HK-2 (cell line): Measurements from ENCODE around the gene TRPC4.

Source experiments
- DNase-seq: peaks from one replicate; pipeline ENCODE4 v3.0.0-alpha.2; 2018; ENCODE audit not compliant: unreplicated experiment

TRPC4 gene

DNA sequence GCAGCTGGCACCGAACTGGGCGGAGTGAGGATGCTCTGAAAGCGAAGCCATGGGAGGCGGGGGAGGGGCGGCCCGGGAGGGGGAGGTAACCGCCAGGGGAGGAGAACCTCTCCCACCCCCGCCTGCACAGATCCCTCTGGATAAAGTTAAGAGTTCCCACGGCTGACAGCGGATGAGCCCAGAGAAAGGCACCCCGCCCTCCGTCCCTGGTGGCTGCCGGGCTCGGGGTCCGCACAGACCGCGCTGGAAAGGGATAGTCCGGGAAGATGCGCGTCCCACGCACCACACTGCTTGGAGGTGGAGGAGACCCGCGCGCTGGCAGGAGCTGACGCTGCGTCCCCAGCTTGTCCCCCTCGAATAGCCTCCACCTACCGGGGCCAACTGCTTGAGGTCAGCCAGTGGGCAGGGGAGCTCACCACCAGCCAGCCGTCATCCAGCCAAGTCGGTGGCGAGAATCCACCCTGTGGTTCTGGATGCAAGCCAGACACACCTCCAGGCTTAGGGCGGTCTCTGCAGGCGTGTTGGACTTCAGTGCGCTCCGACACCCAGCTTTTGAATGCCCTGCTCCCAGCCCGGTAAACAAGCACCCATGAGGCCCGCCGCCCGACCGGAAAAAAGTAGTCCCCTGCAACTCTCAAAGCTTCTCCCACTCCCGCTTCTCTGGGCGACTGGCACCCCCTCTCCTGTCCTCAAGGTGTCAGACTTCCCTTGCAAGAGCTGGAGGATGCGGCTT lies at the start of gene TRPC4:
Gene TRPC4 (minus strand): TSS at position 17 of the 733 bp plus-strand sequence. CDS start 86,439 bp downstream, outside the sequence.
- DNase-seq: peak; percentile 73

DNA sequence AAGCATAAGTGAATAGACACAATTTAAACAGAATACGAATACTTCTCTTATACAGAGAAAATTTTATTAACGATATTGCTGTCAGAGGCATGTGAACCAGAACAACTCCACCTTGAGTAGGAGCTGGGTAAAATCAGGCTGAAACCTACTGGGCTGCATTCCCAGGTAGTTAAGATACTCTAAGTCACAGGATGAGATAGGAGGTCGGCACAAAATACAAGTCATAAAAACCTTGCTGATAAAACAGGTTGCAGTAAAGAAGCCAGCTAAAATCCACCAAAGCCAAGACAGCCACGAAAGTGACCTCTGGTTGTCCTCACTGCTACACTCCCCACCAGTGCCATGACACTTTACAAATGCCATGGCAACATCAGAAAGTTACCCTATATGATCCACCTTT lies 49.2 kb upstream of the TRPC4 start:
- no peak for DNase-seq

DNA sequence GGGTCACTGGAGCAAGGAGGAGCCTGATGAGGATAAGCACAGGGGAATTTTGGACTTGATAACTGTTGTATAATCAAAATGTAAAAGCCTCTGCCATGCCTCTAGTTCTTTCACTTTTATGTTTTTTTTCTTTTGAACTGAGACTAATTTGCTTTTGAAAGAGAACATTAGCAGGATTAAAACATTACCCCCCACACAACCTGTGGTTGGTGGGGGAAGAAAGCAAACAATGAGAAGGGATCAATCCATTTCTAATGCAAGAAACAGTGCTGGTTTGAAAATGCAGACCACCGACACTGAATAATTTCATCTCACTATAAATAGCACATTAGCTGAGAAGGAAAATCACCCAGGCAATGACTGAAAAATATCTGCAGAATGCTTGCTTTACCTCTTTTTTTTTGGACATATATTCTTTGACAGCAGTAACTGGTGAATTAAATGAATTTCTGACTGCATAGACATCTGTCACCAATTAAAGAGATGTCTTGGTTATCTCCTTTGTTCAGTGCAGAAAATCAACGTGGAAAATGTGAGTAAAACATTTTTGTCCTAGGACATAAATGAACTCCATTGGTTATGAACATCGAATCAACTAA lies 48.6 kb upstream of the TRPC4 start:
- no peak for DNase-seq

DNA sequence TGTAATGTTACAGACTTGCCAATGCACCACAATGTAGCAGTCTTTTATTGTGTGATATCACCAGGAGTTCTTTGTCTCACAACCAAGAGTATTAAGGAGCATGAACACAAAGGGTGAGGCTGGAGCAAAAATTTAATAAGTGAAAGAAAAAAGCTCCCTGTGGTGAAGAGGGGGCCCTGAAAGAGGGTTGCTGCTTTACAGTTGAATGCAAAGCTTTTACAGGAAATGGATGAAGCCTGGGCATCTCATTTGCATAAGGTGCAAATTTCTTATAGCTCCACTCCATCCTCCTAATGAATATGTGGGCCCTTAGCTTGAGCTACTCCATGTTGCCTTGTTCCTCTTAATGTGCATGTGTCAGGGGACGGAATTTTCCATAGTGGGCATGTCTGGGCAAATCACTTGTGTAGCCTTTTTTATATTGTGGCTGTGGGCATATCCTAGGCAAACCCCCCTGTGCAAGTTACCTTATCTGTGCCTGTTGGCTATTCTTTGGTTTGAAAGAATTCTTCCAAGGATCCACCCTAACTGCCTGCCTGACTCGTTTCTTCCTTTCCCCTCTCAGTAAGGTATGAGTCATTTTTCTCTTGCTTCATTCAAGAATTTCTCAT lies 45.3 kb upstream of the TRPC4 start:
- DNase-seq: no peak

DNA sequence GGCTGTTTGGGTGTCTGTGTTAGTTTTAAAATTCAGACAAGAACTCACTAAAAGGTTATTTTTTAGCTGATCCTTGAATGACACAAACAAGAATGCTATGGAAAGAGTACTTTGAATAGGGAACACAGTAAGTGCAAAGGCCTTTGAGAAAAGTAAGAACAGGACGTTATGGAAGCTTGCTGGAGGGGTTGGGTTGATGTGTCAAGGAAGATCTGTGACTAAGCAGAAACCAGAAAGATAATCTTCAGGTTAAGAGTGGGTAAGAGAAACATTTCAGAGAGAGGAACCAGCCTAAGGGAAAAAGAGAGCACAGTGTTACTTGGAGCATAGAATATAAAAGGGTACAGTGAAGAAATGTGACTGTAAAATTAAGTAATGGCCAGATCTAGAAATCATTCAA lies 41.2 kb upstream of the TRPC4 start:
- no peak for DNase-seq

DNA sequence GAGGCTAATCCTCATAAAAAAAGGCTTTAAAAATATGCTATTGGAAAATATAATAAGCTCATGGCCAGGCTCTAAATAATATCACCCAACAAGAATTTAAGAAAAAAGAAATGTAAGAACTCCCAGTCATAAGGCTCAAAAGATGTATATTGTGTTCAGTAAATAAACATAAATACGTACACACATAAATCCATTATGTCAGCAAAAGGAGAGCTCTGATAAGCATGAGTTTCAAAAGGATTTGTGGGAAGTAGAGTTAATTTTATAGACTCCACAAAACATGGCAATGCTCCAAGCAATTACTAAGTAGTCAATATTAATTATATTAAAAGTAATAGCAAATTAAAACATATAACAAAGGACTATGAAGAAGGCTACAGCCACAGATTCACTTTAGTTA lies 37.3 kb upstream of the TRPC4 start:
- no peak for DNase-seq

DNA sequence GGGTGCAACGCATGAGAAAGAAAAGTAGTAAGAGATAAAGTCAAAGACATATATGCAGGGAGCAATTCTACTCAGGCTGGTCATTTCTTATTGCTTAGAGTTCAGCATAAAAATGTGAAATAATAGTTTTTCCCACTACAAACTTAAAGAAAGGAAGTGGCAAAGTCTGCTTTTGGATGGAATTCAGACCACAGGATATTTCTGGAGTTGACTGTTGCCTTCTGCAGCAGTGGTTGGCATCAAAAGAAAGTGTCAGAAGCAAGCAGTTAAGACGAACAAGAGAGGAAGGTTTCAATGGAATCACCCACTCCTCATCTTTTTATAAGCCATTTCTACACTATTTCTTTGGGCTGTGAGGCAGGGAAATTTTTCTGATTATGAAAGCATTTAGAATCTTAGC lies 36.2 kb upstream of the TRPC4 start:
- DNase-seq: no peak

DNA sequence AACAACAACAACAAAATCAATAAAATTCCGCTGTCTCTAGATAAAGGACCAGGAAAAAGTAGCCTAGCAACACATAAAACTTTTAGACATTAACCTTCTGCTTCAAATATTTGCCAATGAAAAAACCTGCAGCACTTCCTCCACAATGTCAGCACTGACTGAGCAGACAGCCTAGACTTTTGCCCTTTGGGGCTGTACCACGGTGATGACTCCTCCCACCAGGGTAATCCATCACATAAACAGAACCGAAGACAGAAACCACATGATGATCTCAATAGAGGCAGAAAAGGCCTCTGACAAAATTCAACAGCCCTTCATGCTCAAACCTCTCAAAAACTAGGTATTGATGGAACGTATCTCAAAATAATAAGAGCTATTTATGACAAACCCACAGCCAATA lies 30.2 kb upstream of the TRPC4 start:
- DNase-seq: no peak

DNA sequence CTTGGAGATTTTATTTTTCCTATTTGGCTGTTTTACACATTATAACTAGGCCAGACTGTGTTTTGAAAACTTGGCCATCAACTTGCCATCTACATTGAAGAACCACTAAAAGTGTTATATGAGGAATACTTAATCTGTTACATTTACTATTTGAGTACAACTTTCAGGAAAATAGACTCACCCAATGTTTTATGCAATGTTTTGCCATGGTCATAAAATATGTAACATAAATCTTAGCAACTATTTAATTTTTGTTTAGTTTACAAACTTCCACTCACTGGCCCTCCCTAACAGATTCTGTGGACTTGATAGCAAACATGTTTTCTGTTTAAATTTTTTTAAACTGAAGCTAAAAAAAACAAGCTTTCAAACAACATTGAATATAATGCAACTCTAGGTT lies 23.7 kb upstream of the TRPC4 start:
- DNase-seq: no peak

DNA sequence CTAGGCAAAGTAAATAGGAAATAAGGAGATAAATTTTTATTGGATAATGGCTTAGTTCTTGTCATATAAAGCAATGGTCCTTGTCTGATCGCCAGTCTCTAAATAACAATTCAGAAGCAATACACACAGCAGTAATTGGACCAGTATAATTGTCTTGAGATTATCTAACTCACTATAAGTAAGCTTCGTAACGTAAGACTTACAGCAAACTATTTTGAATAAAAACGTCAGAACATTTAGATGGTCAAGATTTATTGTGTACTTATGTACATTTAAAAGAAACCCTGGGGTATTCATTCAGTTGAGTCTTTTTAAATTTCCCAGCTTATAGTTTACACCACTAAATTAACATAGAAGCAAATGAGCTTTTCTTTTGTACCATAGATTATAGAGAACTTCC lies 20.2 kb upstream of the TRPC4 start:
- no peak for DNase-seq

DNA sequence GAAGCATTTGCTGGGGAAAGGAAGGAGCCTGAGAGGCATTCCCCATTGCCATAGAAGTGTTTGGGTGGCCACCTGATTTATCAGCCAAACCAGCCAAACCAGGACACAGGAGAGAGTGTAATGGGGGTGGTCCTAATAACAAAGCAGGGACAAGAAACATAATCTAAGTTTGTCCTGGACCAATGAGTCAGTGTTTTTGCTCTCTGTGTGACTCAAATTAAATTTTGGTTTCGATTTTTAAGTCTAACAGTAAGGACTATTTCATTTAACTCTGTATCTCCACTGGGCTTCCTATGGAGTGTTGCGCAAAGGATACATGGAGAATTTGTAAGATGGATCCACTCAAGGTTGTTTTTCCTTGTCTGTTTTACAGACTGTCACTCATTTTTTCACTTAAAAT lies 19.5 kb upstream of the TRPC4 start:
- DNase-seq: no peak

DNA sequence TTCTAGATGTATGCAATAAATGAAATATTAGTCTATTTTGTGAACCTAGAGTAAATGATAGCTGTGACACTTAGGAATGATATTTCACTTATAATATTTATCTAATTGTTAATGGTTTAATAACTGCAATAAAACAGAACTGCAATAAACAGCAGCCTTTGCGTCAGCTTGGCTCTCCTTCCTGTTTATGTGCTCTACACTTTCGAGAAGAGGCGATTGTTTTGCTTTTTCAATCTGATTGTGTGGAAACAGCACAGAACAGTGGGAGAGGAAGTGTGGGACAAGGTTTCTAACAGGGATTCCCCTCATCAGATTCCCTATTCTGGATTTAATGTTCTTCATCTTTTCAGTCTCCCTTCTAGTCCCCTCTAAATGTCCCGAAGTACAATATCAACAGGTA lies 17.3 kb upstream of the TRPC4 start:
- DNase-seq: no peak

DNA sequence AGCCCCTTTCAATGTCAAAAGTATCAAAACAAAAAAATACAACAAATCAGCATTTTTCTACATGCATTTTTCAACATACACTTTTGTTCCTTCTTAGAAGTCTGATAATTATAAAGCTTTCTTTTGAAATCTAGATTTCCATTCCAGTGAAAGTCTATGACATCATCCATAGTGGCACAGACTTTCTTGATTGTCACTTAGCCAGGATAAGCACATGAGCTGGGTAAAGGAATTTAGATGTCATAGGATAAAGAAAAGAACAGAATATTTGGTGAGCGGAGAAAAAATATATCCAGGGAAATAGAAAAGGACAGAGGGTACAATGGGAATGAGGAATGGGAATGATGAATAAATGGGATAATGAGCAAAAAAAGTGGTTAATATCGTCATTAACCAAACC lies 15.1 kb upstream of the TRPC4 start:
- DNase-seq: no peak

DNA sequence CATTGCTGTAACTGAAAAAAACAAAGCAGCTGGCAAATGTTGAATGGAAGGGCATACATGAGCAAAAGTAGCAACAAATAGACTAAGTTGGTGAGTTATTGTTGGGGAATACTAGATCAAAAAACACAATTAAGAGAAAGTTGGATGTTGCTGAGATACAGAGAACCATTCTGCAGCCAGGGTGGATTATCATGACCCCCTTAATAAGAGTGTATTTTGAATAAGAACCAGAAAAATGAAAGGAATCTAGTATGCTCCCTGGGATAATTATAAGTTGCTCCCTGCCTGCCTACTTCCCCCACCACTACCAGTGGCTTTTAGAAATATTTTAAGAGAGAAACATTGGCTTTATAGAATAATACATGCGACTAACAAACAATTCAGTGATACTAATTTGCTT lies 14.5 kb upstream of the TRPC4 start:
- no peak for DNase-seq

DNA sequence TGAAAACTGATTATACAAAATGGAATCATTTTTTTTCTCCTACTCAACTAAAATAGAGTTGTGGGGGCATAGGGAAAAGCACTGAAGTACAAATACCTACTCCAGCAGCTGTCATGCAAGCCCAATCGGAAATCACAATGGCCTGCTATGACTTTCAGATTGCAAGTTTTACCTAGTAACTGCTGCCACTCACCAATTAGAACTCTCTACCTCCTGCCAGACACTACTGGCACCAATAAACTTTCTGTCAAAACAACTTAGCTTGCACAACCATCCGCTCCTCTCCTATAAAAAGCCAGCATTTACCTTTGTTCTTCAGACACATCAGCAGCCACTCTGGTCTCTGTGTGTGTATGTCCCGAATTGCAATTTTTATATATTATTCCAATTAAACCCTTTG lies 9.3 kb upstream of the TRPC4 start:
- DNase-seq: no peak

DNA sequence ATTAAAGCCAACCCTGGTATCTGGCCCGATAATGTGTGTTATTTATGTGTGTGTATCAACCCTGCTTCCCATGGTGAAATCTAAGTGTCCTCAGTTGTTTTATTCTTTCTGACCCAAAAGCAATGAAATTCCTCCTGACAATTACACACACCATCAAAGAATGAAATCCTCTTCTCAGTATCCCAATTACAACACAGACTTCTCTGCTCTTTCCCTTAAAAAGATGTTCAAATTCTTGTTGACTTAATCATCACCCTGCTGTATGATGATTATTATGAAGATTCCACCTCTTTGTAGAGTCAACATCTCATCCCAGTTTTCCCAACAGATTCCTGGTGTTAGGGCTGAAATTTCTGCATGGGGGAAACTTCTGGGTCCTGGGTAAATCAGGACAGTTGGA lies 8.9 kb upstream of the TRPC4 start:
- DNase-seq: no peak

DNA sequence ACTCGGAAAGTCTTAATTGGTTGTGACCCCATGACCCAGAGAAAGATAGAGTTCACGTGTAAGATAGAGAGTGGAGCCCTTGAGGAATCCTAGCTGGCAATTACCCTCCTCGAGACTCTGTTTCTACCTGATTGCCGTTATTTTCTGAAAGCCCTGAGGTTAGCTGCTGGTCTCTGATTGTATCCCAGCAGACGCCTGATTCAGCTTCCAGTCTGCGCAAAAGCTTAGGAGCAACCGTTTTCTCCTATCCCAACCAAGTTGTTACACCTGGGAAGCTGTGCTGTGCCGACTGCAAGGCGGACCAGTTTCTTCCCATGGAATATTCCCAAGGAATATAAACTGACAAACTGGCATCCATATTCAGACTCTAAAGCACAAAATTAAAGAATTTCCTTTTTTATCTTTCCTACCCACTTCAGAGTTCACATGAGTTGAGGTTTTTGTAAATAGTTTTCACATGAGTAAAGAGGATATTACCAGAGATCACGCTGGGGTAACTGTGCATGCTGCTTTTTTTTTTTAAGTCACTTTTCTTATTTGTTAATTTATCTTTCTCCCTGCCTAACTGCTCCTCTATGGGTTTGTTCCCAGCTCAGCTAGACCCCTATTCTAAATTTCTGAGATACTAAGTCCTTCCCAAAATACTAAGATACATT lies 1.5 kb upstream of the TRPC4 start:
- DNase-seq: peak; percentile 26

DNA sequence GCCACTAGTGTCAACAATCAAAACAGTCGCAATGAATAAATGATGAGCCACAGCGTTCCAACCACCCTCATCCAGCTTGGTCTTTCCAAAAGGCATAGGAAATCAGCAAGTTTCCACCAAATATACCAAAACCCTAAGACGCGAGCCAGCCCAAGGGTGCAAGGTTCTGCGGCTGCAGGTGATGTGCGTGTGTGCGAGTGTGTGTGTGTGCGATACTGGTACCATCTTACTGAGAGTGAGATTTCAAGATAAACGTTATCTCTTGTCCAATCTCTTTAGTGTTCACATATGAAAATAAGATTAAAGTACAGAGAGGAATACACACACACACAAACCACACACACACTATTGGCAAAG lies 895 bp upstream of the TRPC4 start:
- no peak for DNase-seq

DNA sequence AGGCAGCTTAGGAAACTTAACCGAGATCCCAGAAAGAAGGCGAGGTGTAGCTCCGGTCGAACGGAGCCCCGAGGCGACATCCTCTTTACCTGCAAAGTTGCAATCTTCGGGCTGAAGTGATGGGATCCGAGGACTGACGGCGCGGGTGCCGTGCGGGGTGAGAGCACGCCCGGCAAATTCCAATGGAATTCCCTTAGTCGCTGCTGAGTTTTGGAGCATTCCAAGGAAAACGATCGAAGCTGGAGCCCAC lies 141 bp downstream of the TRPC4 start:
- no peak for DNase-seq

DNA sequence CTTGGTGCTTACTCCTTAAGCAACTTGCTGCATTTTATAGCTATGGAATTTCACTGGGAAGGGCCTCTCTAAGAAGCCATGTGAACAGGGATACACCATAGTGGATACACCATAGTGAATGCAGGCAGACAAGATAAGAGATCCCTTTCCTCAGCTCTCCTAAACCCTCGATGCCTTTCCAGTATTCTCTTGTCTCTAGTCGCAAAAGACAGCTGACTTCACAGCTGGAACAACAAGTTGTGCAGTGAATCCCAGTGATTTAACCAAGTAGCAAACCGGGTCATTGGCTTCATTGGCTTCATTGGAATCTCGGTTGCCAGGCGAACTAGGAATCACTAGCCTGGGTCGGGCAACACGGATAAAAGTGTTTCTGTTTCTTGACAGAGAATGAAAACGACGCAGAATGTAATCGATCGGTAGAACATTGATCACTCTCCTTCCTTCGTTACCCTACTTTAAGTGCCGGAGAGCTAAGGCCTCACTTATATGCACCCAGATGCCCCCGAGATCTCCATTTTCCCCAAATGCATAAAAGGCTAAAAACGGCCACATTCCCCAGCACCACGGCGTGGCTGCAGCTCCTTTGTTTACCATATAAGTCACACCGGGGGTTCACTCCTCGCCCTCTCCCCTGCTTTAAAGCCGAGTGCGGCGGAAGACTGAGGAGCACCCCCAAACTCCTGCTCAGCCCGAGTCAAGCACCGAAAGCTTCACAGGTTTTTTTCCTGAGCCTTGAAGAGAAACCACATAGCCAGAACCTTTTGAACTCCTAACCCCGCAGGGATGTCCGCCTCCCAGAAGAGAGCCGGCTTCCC lies 674 bp downstream of the TRPC4 start:
- DNase-seq: peak; percentile 18

DNA sequence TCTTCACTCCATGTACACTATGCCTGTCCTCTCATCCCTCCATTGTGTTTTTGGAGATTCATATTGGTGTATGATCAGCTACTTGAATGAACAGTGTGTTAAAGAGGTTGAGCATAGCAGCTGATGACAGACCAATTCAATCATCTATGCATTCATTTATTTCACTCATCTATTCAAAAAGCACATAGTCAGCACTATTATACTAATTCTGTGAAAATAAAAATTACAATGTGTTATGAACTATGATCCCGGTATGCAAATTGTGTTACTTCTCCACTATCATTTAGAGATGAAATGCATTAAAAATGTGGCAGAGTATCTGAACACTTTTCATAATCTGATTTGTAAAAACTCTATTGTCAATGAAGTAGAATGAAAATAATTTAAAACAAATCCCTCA lies 5.9 kb downstream of the TRPC4 start:
- DNase-seq: no peak

DNA sequence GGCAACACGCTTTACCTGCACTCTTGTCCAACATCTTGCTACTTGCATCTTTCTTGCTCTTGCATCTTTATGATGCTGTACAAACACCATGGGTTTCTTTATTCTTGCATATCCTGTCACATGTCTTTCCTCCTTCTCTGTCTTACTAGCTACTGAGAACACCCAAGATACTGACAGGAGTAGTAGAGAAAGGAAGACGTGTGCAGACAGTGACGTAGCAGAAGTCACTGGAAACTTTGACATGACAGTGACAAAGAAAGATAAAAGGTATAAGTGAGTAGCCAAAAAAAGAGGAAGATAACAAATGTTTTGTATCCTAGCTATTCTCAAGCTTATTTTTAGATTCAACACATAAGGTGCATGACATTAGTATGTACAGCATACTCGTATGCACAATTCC lies 34.2 kb downstream of the TRPC4 start:
- no peak for DNase-seq

DNA sequence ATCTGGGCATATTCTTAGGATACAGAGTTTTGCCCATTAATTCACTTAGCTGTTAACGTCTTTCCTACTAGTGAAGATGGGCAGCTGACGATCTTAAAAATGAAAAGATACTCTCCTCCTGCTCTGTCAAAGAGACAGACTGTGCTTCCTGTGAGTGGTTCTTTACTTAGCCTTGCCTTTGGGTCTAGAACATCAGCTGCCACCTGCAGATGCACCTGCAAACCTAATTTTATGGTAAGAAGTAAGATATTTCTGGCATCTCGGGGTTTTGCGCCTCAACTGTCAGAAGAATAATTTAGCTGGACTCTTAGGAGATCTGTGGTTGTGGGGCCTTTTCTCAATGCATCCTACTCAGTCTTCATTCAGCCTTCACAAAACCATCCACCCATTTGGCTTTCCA lies 36.2 kb downstream of the TRPC4 start:
- no peak for DNase-seq
